DOHH2 (cell line): ENCODE results near the gene IRX6.

ENCODE experiments used
- H3F3A ChIP-seq: fragments of 200-600 bp; sonication (generic), shearing (Covaris generic); 2 replicates; pipeline ENCODE4 v1.6.0; 2016; ENCODE audit warnings: antibody characterized with exemption, mild to moderate bottlenecking; ENCODE audit not compliant: control insufficient read depth, insufficient read depth
- H3K27ac ChIP-seq: fragments of 200-600 bp; sonication (generic); 2 replicates; pipeline ENCODE4 v1.5.1; 2014; ENCODE audit warnings: low read depth, mild to moderate bottlenecking, low read length, moderate library complexity
- H3K27me3 ChIP-seq: fragments of 200-600 bp; sonication (generic); 2 replicates; pipeline ENCODE4 v1.6.1; 2014; ENCODE audit warnings: mild to moderate bottlenecking, low read length, mixed read lengths; ENCODE audit not compliant: control insufficient read depth
- H3K36me3 ChIP-seq: fragments of 200-600 bp; sonication (generic); 2 replicates; pipeline ENCODE4 v1.6.1; 2014; ENCODE audit warnings: mild to moderate bottlenecking, low read length, moderate library complexity, mixed read lengths; ENCODE audit not compliant: control insufficient read depth
- H3K4me1 ChIP-seq: fragments of 200-600 bp; sonication (generic); 2 replicates; pipeline ENCODE4 v1.6.1; 2014; ENCODE audit warnings: mild to moderate bottlenecking, low read length, mixed read lengths; ENCODE audit not compliant: control insufficient read depth
- H3K4me2 ChIP-seq: fragments of 200-600 bp; sonication (generic); 2 replicates; pipeline ENCODE4 v1.6.0; 2014; ENCODE audit warnings: mild to moderate bottlenecking, low read length, moderate library complexity
- H3K4me3 ChIP-seq: fragments of 200-600 bp; sonication (generic); 2 replicates; pipeline ENCODE4 v1.5.1; 2014; ENCODE audit warnings: mild to moderate bottlenecking, low read length, mixed read lengths
- H3K79me2 ChIP-seq: fragments of 200-600 bp; sonication (generic); 2 replicates; pipeline ENCODE4 v1.6.1; 2014; ENCODE audit warnings: mild to moderate bottlenecking, low read length, mixed read lengths; ENCODE audit not compliant: control insufficient read depth
- H3K9me2 ChIP-seq: fragments of 200-600 bp; sonication (generic); replicated peaks from 2 replicates; pipeline ENCODE4 v1.6.1; 2014; ENCODE audit warnings: mild to moderate bottlenecking, low read length, mixed read lengths; ENCODE audit not compliant: control insufficient read depth
- H3K9me3 ChIP-seq: fragments of 200-600 bp; sonication (generic); 2 replicates; pipeline ENCODE4 v1.6.1; 2014; ENCODE audit warnings: antibody characterized with exemption, low read length, mixed read lengths; ENCODE audit not compliant: control insufficient read depth, insufficient read depth
- H4K20me1 ChIP-seq: fragments of 200-600 bp; sonication (generic); 2 replicates; pipeline ENCODE4 v1.6.0; 2014; ENCODE audit warnings: low read depth, mild to moderate bottlenecking, antibody characterized with exemption, low read length, moderate library complexity; ENCODE audit not compliant: control insufficient read depth, insufficient read depth
- EZH2phosphoT487 ChIP-seq: fragments of 200-600 bp; sonication (generic); IDR thresholded peaks from 2 replicates; pipeline ENCODE4 v1.6.1; 2017; ENCODE audit warnings: borderline replicate concordance, mild to moderate bottlenecking, antibody characterized with exemption, low read length, moderate library complexity, mixed read lengths
- TF ChIP-seq, protein P1 (sequence below): fragments of 200-600 bp; sonication (generic); IDR thresholded peaks from one replicate; pipeline ENCODE4 v1.5.1; 2014; ENCODE audit warnings: antibody characterized with exemption, mild to moderate bottlenecking, low read depth, low read length; ENCODE audit not compliant: poor library complexity, severe bottlenecking

IRX6 gene

DNA sequence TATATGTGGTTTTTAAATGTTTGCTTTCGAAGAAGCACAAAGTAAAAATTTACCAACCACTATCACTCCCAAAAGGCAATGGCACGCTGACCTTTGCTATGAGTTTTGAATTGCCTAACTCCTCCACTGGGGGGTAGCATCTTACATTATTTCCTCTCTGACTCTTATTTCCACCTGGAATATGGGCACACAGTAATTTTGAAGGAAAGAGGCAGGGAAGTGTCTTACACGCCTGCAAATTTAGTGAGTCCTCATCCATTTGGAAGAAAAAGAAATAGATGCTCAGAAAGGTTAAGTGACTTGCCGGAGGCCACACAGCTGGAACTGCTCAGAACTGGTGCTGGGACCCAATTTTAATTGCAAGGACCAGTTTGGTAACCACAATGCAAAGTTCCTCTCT lies 29.9 kb upstream of the IRX6 start:
- Histone ChIP-seq H3K36me3 (no peaks in the 10 kb centered on the region), H3K4me2 (no peak overlapping the region), H3K27me3 (no peaks in the 10 kb centered on the region; the same call in 1 of the 2 replicates), H3K4me1 (no peaks in the 10 kb centered on the region), H3K79me2 (no peaks in the 10 kb centered on the region), H3K9me2 (no peaks in the 10 kb centered on the region), H3K27ac (no peak overlapping the region), H3K4me3 (no peak overlapping the region), H3F3A (no peaks in the 10 kb centered on the region), H4K20me1 (no peaks in the 10 kb centered on the region), H3K9me3 (no peaks in the 10 kb centered on the region)
- TF ChIP-seq, protein P1, sequence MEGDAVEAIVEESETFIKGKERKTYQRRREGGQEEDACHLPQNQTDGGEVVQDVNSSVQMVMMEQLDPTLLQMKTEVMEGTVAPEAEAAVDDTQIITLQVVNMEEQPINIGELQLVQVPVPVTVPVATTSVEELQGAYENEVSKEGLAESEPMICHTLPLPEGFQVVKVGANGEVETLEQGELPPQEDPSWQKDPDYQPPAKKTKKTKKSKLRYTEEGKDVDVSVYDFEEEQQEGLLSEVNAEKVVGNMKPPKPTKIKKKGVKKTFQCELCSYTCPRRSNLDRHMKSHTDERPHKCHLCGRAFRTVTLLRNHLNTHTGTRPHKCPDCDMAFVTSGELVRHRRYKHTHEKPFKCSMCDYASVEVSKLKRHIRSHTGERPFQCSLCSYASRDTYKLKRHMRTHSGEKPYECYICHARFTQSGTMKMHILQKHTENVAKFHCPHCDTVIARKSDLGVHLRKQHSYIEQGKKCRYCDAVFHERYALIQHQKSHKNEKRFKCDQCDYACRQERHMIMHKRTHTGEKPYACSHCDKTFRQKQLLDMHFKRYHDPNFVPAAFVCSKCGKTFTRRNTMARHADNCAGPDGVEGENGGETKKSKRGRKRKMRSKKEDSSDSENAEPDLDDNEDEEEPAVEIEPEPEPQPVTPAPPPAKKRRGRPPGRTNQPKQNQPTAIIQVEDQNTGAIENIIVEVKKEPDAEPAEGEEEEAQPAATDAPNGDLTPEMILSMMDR: no peak
- TF ChIP-seq EZH2phosphoT487: no peak

DNA sequence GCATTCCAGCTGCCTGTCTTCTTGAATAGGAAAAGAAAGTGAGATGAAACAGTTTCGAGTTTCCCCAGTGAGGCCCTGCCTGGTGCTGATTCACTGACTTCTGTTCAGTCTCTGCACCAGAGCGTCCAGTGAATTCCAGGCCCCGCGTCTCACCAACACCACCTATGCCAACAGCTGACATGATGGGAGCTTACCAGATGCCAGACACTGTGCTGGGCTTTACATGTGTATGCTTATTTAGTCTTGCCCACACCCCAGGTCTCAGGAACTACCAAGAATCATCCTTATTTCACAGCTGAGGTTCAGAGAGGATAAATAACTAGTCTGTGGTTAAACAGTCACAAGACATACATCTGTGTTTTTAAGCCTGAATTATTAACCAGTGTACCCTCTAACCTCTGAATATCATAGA lies 29.1 kb upstream of the IRX6 start:
- Histone ChIP-seq H3K9me2 (no peaks in the 10 kb centered on the region), H4K20me1 (no peaks in the 10 kb centered on the region), H3K4me2 (no peak overlapping the region), H3F3A (no peaks in the 10 kb centered on the region), H3K27me3 (peaks cover 3% of the 10 kb centered on the region; the same call in 1 of the 2 replicates), H3K4me3 (no peak overlapping the region), H3K9me3 (no peaks in the 10 kb centered on the region), H3K27ac (no peak overlapping the region), H3K79me2 (no peaks in the 10 kb centered on the region), H3K4me1 (no peaks in the 10 kb centered on the region), H3K36me3 (no peaks in the 10 kb centered on the region)
- TF ChIP-seq, protein P1: no peak
- no peak for TF ChIP-seq EZH2phosphoT487

DNA sequence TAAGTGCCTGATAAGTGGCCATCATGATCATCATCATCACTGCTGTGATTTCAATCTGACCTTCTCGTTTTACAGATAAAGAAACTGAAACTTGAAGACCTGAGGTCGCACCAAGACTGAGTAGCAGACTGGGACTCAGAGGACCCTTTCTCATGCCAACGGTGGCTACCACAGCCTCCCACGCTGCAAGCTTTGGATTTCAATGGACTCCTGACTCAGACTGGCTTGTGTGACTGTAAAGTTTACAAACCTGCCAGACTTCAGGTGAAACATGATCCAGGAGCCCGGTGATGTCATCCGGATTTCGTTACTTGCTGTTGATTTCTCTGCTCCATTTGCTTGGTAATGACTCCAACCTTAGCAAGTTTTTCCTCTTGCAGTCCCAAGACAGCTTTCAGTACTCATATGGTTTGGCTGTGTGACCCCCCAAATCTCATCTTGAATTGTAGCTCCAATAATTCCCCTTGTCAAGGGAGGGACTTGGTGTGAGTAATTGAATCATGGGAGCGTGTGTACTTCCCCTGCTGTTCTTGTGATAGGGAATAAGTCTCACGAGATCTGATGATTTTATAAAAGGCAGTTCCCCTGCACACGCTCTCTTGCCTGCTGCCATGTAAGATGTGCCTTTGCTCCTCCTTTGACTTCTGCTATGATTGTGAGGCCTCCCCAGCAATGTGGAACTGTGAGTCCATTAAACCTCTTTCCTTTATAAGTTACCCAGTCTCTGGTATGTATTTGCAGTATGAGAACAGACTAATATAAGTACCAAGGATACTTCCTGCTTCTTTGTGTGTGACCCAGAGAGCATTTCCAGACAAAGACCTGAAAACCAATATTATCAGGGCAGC lies 26.7 kb upstream of the IRX6 start:
- Histone ChIP-seq H3K4me3 (no peak overlapping the region), H4K20me1 (no peaks in the 10 kb centered on the region), H3F3A (no peaks in the 10 kb centered on the region), H3K4me2 (no peak overlapping the region), H3K36me3 (no peaks in the 10 kb centered on the region), H3K9me2 (no peaks in the 10 kb centered on the region), H3K9me3 (no peaks in the 10 kb centered on the region), H3K27me3 (peaks cover 3% of the 10 kb centered on the region; the same call in 1 of the 2 replicates), H3K4me1 (no peaks in the 10 kb centered on the region), H3K79me2 (no peaks in the 10 kb centered on the region), H3K27ac (no peak overlapping the region)
- TF ChIP-seq, protein P1: no peak
- TF ChIP-seq EZH2phosphoT487: no peak
